Hippocampal formation (tissue), 2 donors: ENCODE measurements around the gene TPRKB.
"Not testable (repeated sequence)": the region's sequence is repeated elsewhere in the genome, so short reads cannot be mapped to it uniquely, and the experiment has no call there.

Experiments
- DNase-seq, 2 donors: peaks; one replicate each; lab custom pipeline; 2025; lab: John Stamatoyannopoulos, UW

TPRKB gene

GRCh38 chr2:73736855-73737779 is at the start of gene TPRKB:
Gene TPRKB (minus strand): TSS chr2:73737345. CDS start chr2:73734569, 2,776 bp downstream.
- peak; percentile 91 to 92 for DNase-seq

DNA sequence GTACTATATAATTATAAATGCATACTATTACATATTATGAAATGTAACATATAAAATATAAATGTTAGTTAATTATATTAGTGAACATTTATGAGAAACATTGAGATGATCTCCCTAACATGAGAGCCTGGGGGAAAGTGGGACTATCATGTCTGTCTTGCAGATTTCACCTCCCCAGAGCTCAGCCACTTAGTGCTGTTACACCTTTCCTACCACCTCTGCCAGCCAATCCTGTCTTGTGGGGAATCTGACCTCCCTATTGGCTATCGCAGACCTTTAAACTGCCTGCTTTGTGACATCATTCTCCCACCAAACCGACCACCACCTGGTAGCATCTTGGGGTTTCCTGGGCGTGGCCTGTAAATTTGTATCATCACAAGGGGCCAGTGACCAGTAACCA is 46.7 kb upstream of the TPRKB start, which contains the start of gene C2orf78:
Gene C2orf78, plus strand, starts transcription at position 301 of the 400 bp plus-strand sequence. CDS start 127 bp downstream, outside the sequence.
- DNase-seq = not testable (repeated sequence)

DNA sequence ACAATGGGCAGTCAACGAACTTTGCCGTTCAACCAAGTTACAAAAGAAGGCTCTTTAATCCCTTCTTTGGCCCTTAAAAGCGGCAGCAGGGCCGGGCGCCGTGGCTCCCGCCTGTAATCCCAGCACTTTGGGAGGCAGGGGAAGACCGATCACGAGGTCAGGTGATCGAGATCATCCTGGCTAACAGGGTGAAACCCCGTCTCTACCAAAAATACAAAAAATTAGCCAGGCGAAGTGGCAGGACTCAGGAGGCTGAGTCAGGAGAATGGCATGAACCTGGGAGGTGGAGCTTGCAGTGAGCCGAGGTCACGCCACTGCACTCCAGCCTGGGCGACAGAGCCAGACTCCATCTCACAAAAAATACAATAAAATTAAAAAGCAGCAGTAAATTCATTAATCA is 46.3 kb upstream of the TPRKB start:
- not testable (repeated sequence) for DNase-seq

- DNase-seq = no peak
Observed at GRCh38 chr2:73780237-73780582, 43.1 kb upstream of the TPRKB start.

DNA sequence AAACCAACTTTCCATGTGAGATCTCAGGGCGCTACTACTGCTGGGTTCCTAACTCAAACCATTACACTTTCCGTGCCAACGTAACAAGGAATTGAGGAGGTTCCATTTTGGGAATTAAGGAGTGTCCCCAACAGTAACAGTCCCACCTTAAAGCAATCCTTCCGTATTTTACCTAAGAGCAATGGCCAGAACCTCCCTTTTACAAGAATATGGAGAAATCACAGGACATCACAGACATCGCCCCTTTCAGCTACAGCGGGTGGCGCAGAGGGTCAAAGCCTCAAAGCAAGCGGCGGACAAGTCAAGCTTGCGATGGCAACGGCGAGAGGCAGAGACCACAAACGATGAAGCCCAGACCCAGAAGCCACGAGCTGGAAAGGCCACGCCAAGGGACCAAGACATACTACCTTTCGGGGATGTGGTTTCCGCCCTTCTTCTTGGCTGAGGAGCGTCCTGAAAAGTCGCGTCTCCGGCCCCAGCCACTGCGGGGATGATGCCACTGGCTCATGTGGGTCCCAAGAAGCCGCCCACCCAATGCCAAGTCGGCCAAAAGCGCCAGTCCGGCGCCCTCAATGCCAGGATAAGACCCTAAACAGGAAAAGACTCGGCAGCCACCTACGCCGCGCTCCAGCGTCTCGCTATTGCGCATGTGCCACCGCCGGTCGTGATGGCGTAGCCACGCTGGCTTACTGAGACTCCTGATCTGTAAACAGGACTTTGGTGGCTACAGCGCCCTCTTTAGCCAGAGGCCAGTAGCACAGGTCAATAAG is 42.5 kb upstream of the TPRKB start, which contains the start of gene DUSP11:
Gene DUSP11, minus strand, starts transcription at position 637 of the 770 bp plus-strand sequence. Its CDS starts 129 bp downstream, at position 508.
- peak; percentile 86 to 90 for DNase-seq

DNA sequence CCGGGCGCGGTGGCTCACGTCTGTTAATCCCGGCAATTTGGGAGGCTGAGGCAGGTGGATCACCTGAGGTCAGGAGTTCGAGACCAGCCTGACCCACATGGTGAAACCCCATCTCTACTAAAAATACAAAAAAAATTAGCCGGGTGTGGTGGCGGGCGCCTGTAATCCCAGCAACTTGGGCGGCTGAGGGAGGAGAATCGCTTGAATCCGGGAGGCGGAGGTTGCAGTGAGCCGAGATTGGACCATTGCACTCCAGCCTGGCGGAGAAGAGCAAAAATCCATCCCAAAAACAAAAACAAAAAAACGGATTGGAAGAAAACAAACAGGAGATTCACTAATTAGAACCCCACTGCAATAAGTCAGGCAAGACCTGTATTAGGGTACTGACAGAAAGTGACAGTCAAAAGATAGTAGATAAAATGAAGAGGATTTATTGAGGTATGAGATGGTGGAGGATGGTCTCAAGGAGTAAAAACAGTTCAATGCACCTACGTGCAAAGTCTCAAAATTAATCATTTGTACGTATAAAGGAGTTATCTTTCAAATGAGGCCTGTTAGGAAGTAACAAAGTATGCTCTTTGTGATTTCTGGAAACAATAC is 41.8 kb upstream of the TPRKB start:
- DNase-seq = not testable (repeated sequence)

DNA sequence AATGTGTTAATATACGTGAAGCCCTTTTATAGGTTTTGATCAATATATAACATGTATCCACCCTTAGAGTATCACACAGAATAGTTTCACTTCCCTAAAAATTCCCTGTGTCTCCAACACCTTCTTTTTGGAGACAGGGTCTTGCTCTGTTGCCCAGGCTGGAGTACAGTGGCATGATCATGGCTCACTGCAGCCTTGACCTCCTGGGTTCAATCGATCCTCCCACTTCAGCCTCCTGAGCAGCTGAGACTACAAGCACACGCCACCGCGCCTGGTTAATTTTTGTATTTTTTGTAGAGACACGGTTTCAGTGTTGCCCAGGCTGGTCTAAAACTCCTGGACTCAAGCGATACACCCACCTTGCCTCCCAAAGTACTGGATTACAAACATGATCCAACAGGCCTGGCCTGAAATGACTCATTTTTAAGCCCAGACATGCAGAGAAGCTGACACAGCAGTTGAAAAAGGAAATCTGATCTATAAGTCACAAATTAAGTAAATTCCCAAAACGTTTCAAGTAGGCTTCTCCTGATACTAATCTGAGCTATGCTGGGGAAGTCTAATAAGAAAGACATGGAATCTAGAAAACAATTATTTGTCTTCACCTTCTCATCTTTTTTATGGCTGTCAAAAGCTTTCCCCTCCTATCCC is 39.8 kb upstream of the TPRKB start:
- no peak for DNase-seq

DNA sequence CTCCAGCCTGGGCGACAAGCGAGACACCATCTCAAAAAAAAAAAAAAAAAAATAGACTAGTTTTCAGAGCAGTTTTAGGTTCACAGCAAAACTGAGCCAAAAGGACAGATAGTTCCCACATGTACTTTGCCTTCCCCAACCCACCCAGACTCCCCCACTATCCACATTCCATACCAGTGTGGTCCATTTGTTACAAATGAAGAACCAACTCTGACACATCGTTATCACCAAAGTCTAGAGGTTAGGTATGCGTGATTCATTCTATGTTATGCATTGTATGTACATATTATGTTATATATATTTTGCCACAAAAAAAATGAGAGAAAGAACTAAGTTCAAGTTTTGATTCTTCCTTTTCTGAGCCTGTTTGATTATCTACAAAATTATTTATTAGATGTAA is 39.2 kb upstream of the TPRKB start:
- no peak for DNase-seq

GRCh38 chr2:73772819-73773218 is 35.7 kb upstream of the TPRKB start:
- no peak for DNase-seq

GRCh38 chr2:73770725-73771124 is 33.6 kb upstream of the TPRKB start:
- DNase-seq = no peak

GRCh38 chr2:73766994-73767393 is 29.8 kb upstream of the TPRKB start:
- no peak for DNase-seq

DNA sequence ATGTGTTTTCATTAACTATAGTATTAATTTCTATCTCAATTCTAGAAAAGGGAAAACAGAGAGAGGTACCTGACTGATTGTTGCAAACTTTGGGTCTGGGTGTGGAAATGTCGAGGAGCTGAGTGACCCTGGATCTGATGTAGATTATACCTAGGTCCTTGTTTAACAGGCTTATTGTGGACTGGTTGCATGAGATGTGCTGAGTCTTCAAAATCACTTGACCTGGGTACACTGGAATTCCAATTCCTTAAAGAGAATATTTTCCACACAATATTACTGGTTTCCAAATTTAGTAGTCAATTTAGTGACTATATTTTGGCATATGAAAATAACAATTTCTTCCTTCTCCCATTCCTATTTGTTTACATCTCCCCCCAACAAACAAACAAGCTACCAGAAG is 29.2 kb upstream of the TPRKB start:
- no peak for DNase-seq

GRCh38 chr2:73764945-73765344 is 27.8 kb upstream of the TPRKB start:
- no peak for DNase-seq

GRCh38 chr2:73762571-73762970 is 25.4 kb upstream of the TPRKB start:
- no peak for DNase-seq

DNA sequence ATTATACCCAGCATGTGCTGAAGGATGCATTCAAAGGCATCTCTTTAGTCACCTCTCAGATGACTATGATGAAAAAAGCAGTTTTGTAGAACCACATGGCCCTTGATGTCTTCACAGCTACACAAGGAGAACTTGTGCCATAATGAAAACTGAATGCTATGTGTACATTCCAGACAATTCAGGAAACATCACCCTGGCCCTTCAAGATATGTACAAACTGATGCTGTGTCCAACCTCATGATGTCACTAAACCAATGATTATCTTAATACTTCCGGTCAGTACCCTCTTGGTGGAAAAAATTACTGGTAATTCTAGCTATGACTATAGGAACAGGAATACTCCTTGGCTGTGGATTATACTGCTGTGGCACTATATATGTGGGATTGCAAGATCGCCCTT is 22.8 kb upstream of the TPRKB start:
- DNase-seq = no peak

DNA sequence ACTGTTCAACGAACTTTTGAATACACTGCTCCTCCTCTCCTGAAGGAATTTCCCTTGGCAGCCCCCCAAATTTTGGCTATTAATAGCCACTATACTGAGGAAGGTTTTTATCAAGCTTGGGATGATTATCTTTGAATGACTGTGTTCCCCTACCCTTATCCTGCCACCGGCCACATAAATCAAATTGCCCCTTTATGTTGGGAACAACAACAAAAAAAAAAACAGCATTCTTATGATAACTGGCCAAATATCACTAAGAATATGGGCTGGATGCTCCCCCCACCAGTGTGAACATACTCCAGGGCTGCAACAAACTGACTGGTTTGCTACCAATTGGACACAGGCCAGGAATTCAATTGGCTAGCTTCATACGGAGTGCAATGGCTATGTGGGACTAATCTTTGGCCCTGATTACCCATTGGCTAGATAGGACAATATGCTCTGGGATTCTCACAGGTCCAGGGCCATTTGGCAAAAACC is 22.2 kb upstream of the TPRKB start:
- DNase-seq = no peak

- not testable (repeated sequence) for DNase-seq
Observed at GRCh38 chr2:73754332-73754731, 17.2 kb upstream of the TPRKB start.

DNA sequence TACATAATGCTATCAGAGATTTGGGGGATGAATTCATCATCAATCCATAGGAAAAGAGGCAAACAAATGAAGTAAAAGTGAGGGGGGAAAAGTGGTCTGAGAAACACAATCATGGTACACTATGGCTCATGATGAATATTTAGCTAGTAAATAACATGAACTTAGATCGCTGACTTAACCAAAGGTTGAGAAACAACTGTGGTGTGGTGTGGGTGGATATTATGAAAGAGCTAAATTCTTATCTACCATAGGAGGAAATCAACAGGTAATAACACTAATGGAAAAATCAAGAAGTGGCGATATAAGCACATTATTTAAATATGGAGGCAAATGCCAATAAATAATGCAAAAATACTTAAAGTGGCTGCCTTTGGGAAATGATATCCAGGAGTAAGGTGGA is 12.2 kb upstream of the TPRKB start:
- DNase-seq = no peak

DNA sequence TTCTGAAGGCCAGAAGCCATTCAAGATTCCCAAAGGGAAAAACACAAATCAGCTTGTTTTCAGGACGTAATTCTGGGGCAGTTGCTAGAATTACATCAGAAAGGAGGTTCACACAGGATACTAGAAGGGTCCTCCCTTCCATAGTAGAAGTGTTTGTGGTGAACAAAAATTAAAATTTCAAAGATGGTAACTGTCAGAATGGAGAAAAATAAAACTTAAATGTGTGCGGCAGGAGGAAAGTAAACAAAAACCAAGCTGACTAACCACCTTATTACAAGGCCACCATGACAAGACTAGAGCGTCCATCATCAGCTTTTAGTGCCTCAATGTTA is 9.7 kb upstream of the TPRKB start:
- no peak for DNase-seq

- DNase-seq = no peak
Observed at GRCh38 chr2:73746015-73746876, 9.1 kb upstream of the TPRKB start.

GRCh38 chr2:73740767-73741166 is 3.6 kb upstream of the TPRKB start:
- DNase-seq = no peak
